ENCODE results near the gene INSRR. TPM values are rescaled to one million over a fixed set of nuclear protein-coding genes. Genes with fewer than 3 reads are reported as not detected.

Gene INSRR
- total RNA-seq, 1 experiment from 2014 or later: 0.11 TPM

DNA sequence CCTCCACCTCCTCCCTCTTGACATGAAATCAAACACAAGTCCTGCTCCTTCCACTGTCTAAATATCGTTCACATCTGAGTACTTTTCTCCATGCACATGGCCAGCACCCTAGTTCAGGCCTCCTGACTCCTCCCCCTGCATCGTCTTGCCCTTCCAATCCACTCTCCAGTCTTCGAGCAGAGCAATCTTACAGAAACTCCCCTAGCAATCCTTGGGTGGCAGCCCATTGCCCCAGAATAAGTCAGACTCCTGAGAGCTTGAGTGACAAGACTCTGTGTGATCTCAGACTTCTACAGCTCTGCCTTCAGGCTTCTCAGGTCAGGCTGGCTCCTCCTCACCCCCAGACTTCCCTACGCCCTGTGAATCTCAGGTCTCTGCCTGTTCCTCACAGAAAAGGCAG, 47.7 kb downstream of the INSRR start:
- no peaks in the 10 kb centered on the region for H3K9me3 Mint-ChIP-seq
- no peak for TF ChIP-seq ETV6 (CRISPR knock-in tag; IDR thresholded peaks at IDR 0.05)
- TF ChIP-seq IRF2 (CRISPR knock-in tag; IDR thresholded peaks at IDR 0.05; ENCODE audit: borderline replicate concordance, low read depth): no peak
- no peak overlapping the region for H3K4me3 Mint-ChIP-seq
- peaks cover 49% of the 10 kb centered on the region for H3K27me3 Mint-ChIP-seq (ENCODE audit: low read depth)
- H3K36me3 Mint-ChIP-seq: peaks cover 5% of the 10 kb centered on the region; the same call in 1 of the 2 replicates
- DNase-seq (ENCODE audit: low spot score): no peak
- H3K27ac Mint-ChIP-seq: no peak overlapping the region
- CTCF ChIA-PET: interaction anchor here (3.5 kb wide), 1 partner anchor 48 kb away, joined by 17 read pairs; the partner anchor contains the start of gene INSRR
- ATAC-seq: no peak
- peaks cover 22% of the 10 kb centered on the region for H3K4me1 Mint-ChIP-seq
- POLR2A ChIA-PET: no interaction called here

DNA sequence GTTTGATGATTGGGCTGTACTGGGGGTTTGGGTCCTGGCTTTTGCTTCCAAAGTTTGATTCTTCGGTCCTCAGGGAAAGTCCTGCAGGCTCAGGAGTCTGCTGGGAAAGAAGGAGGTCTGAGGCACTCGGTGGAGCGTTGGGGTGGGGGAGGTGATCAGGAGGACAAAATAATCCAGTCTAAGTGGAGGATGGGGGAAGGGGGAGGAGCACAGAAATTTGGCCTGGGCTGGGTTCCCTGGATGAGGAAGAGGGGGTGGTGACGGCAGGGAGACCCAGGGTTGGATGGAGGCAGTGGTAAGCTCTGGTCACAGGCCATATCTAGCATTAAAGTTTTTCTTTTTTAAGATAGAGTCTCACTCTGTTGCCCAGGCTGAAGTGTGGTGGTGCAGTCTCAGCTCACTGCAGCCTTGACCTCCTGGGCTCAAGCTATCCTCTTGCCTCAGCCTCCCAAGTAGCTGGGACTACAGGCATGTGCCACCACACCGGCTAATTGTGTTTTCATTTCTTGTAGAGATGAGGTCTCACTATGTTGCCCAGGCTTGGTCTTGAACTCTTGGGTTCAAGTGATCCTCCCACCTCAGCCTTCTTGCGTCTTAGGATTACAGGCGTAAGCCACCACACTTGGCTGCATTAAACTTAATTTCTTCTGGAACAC, 49.1 kb downstream of the INSRR start:
- Mint-ChIP-seq H3K36me3 (peaks cover 5% of the 10 kb centered on the region; the same call in 1 of the 2 replicates), H3K4me1 (peaks cover 20% of the 10 kb centered on the region), H3K9me3 (no peaks in the 10 kb centered on the region), H3K27me3 (ENCODE audit: low read depth) (peaks cover 35% of the 10 kb centered on the region), H3K27ac (no peak overlapping the region), H3K4me3 (no peak overlapping the region)
- peak; percentile 82 for TF ChIP-seq ZNF121 (CRISPR knock-in tag; IDR thresholded peaks at IDR 0.05)
- TF ChIP-seq, protein P1, sequence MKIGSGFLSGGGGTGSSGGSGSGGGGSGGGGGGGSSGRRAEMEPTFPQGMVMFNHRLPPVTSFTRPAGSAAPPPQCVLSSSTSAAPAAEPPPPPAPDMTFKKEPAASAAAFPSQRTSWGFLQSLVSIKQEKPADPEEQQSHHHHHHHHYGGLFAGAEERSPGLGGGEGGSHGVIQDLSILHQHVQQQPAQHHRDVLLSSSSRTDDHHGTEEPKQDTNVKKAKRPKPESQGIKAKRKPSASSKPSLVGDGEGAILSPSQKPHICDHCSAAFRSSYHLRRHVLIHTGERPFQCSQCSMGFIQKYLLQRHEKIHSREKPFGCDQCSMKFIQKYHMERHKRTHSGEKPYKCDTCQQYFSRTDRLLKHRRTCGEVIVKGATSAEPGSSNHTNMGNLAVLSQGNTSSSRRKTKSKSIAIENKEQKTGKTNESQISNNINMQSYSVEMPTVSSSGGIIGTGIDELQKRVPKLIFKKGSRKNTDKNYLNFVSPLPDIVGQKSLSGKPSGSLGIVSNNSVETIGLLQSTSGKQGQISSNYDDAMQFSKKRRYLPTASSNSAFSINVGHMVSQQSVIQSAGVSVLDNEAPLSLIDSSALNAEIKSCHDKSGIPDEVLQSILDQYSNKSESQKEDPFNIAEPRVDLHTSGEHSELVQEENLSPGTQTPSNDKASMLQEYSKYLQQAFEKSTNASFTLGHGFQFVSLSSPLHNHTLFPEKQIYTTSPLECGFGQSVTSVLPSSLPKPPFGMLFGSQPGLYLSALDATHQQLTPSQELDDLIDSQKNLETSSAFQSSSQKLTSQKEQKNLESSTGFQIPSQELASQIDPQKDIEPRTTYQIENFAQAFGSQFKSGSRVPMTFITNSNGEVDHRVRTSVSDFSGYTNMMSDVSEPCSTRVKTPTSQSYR (CRISPR knock-in tag; IDR thresholded peaks at IDR 0.05): no peak
- no peak for ATAC-seq
- ChIA-PET POLR2A (no interaction called here), CTCF (interaction anchor here (1.1 to 3.5 kb wide), 2 partner anchors 50 to 62 kb away, joined by 5 to 17 read pairs; partner anchors contain the start of gene INSRR)
- no peak for DNase-seq (ENCODE audit: low spot score)

- ChIA-PET CTCF (interaction anchor here (1.7 kb wide), 1 partner anchor 83 kb away, joined by 11 read pairs; no protein-coding TSS in a partner anchor), POLR2A (no interaction called here)
- peaks cover 16% of the 10 kb centered on the region for H3K4me1 Mint-ChIP-seq
- DNase-seq (ENCODE audit: low spot score) (no peak), ATAC-seq (no peak)
- H3K4me3 Mint-ChIP-seq: no peak overlapping the region
- no peak overlapping the region for H3K27ac Mint-ChIP-seq
- peaks cover 30% of the 10 kb centered on the region for H3K27me3 Mint-ChIP-seq (ENCODE audit: low read depth)
- H3K36me3 Mint-ChIP-seq: peaks cover 5% of the 10 kb centered on the region; the same call in 1 of the 2 replicates
- TF ChIP-seq SP1 (CRISPR knock-in tag; conservative IDR thresholded peaks at IDR 0.05) (no peak), GABPB1 (CRISPR knock-in tag; IDR thresholded peaks at IDR 0.05) (no peak)
- H3K9me3 Mint-ChIP-seq: no peaks in the 10 kb centered on the region
Observed at GRCh38 chr1:156809281-156809680, 49.6 kb downstream of the INSRR start.

GRCh38 chr1:156808186-156809030, 50.5 kb downstream of the INSRR start:
- DNase-seq (ENCODE audit: low spot score) (no peak), ATAC-seq (no peak)
- no peak overlapping the region for H3K4me3 Mint-ChIP-seq
- peaks cover 5% of the 10 kb centered on the region; the same call in 1 of the 2 replicates for H3K36me3 Mint-ChIP-seq
- peaks cover 22% of the 10 kb centered on the region for H3K27me3 Mint-ChIP-seq (ENCODE audit: low read depth)
- H3K27ac Mint-ChIP-seq: no peak overlapping the region
- peaks cover 12% of the 10 kb centered on the region for H3K4me1 Mint-ChIP-seq
- TF ChIP-seq SOX15 (CRISPR knock-in tag; IDR thresholded peaks at IDR 0.05) (no peak), ZNF232 (CRISPR knock-in tag; IDR thresholded peaks at IDR 0.05) (no peak), EMX1 (CRISPR knock-in tag; IDR thresholded peaks at IDR 0.05) (no peak), ESRRA (CRISPR knock-in tag; IDR thresholded peaks at IDR 0.05; ENCODE audit: borderline replicate concordance) (no peak), SP1 (CRISPR knock-in tag; conservative IDR thresholded peaks at IDR 0.05) (no peak), ZNF416 (CRISPR knock-in tag; IDR thresholded peaks at IDR 0.05) (no peak), PRRX2 (CRISPR knock-in tag; IDR thresholded peaks at IDR 0.05) (no peak), GTF2I (CRISPR knock-in tag; conservative IDR thresholded peaks at IDR 0.05) (no peak)
- TF ChIP-seq, protein P2, sequence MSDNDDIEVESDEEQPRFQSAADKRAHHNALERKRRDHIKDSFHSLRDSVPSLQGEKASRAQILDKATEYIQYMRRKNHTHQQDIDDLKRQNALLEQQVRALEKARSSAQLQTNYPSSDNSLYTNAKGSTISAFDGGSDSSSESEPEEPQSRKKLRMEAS (CRISPR knock-in tag; IDR thresholded peaks at IDR 0.05): no peak
- TF ChIP-seq, protein P3, sequence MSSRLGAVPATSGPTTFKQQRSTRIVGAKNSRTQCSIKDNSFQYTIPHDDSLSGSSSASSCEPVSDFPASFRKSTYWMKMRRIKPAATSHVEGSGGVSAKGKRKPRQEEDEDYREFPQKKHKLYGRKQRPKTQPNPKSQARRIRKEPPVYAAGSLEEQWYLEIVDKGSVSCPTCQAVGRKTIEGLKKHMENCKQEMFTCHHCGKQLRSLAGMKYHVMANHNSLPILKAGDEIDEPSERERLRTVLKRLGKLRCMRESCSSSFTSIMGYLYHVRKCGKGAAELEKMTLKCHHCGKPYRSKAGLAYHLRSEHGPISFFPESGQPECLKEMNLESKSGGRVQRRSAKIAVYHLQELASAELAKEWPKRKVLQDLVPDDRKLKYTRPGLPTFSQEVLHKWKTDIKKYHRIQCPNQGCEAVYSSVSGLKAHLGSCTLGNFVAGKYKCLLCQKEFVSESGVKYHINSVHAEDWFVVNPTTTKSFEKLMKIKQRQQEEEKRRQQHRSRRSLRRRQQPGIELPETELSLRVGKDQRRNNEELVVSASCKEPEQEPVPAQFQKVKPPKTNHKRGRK (CRISPR knock-in tag; IDR thresholded peaks at IDR 0.05; ENCODE audit: borderline replicate concordance): no peak
- TF ChIP-seq, protein P4, sequence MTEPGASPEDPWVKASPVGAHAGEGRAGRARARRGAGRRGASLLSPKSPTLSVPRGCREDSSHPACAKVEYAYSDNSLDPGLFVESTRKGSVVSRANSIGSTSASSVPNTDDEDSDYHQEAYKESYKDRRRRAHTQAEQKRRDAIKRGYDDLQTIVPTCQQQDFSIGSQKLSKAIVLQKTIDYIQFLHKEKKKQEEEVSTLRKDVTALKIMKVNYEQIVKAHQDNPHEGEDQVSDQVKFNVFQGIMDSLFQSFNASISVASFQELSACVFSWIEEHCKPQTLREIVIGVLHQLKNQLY (CRISPR knock-in tag; IDR thresholded peaks at IDR 0.05): no peak
- ChIA-PET CTCF (interaction anchor here (0.9 to 1.7 kb wide), 7 partner anchors 11 to 119 kb away, joined by 3 to 11 read pairs (median 5); partner anchors contain the start of gene NTRK1), POLR2A (no interaction called here)
- H3K9me3 Mint-ChIP-seq: no peaks in the 10 kb centered on the region
